K562 (cell line): ENCODE measurements around the gene ST7. TPM values are rescaled to one million over a fixed set of nuclear protein-coding genes. Genes with fewer than 3 reads are reported as not detected.

Source experiments
- BRD9 ChIP-seq: fragments of 450-650 bp; IDR thresholded peaks from 2 replicates; pipeline ENCODE4 v1.6.1; 2018; ENCODE audit warnings: low read depth; ENCODE audit not compliant: partially characterized antibody
- DPF2 ChIP-seq: fragments of 450-650 bp; IDR thresholded peaks from 2 replicates; pipeline ENCODE4 v1.6.1; 2016
- GTF2A2 ChIP-seq: IDR thresholded peaks from 2 replicates; pipeline ENCODE4 v1.6.1; 2016; ENCODE audit warnings: mild to moderate bottlenecking, missing genetic modification characterization, missing compliant biosample characterization
- GTF2E2 ChIP-seq: fragments of 200-800 bp; sonication (Bioruptor generic); IDR thresholded peaks from 2 replicates; pipeline ENCODE4 v1.6.1; 2016; ENCODE audit warnings: missing genetic modification characterization, missing compliant biosample characterization
- MTA3 ChIP-seq: fragments of 450-650 bp; formaldehyde crosslinking; IDR thresholded peaks from 2 replicates; pipeline ENCODE4 v1.6.1; 2017; ENCODE audit warnings: mild to moderate bottlenecking, borderline replicate concordance
- NR2C2 ChIP-seq, 2 experiments: fragments of 200-800 bp in 1 of 2; sonication (Bioruptor generic) in 1 of 2; sonication (generic) in 1 of 2; formaldehyde crosslinking in 1 of 2; IDR thresholded peaks; 2 replicates each; pipeline versions ENCODE4 v1.6.1 to v1.8.0; 2016 to 2022; ENCODE audit warnings: mild to moderate bottlenecking in 1 of 2, missing compliant biosample characterization in 1 of 2, missing genetic modification characterization in 1 of 2, missing genetic modification reagents in 1 of 2
- PHB2 ChIP-seq: fragments of 450-650 bp; IDR thresholded peaks from 2 replicates; pipeline ENCODE4 v1.6.1; 2017; ENCODE audit warnings: low read depth
- POLR2B ChIP-seq: fragments of 450-650 bp; IDR thresholded peaks from 2 replicates; pipeline ENCODE4 v1.6.1; 2018; ENCODE audit warnings: low read depth; ENCODE audit not compliant: partially characterized antibody
- POLR2G ChIP-seq: fragments of 200-400 bp; formaldehyde crosslinking; IDR thresholded peaks from 2 replicates; pipeline ENCODE4 v1.6.1; 2017; ENCODE audit warnings: low read depth, mild to moderate bottlenecking, antibody characterized with exemption, low read length, moderate library complexity
- SMARCE1 ChIP-seq: fragments of 450-650 bp; IDR thresholded peaks from 2 replicates; pipeline ENCODE4 v1.7.1; 2016; ENCODE audit warnings: mild to moderate bottlenecking
- TCF3 ChIP-seq: sonication (generic); formaldehyde crosslinking; IDR thresholded peaks from 2 replicates; pipeline ENCODE4 v1.4.0; 2020; ENCODE audit warnings: mild to moderate bottlenecking, missing genetic modification reagents
- polyA plus RNA-seq, 8 experiments: library from polyadenylated mRNA; depleted of rRNA in 4 of 8; stranded (reverse) in 5 of 8; unstranded in 3 of 8; fragments of >200 nt; fragmentation: Nextera tagmentation in 2 of 8; fragmentation: Illumina TruSeq in 1 of 8; extraction: Ambion mirVana in 2 of 8; extraction: Trizol in 1 of 8; gene quantifications; 2 replicates each; pipeline versions ENCODE4 v1.2.1 to v1.2.3, GENCODE V29; 2011 to 2014; ENCODE audit warnings: inconsistent platforms in 1 of 8, missing spikeins in 1 of 8
- total RNA-seq, 7 experiments: library from RNA; depleted of rRNA in 6 of 7; stranded (reverse); fragments of >200 nt in 6 of 7; fragmentation: Illumina TruSeq in 2 of 7; extraction: Trizol in 2 of 7; gene quantifications; 2 replicates each; pipeline versions ENCODE4 v1.2.1 to v1.2.3, GENCODE V29; 2011 to 2021; ENCODE audit warnings: low replicate concordance in 1 of 7
- TF ChIP-seq, protein P1 (sequence below), 2 experiments: IDR thresholded peaks; 2 replicates each; pipeline ENCODE4 v1.6.1; 2012; ENCODE audit warnings: improper control_type of control experiment in 2 of 2, low read depth in 2 of 2, low read length in 2 of 2, borderline replicate concordance in 1 of 2
- TF ChIP-seq, protein P2 (sequence below): IDR thresholded peaks from 2 replicates; pipeline ENCODE4 v1.6.1; 2011; ENCODE audit not compliant: insufficient read length; ENCODE audit errors: extremely low read depth
- TF ChIP-seq, protein P3 (sequence below): sonication (generic); formaldehyde crosslinking; IDR thresholded peaks from 2 replicates; pipeline ENCODE4 v1.8.0; 2022; ENCODE audit warnings: missing genetic modification reagents, mild to moderate bottlenecking, moderate library complexity, borderline replicate concordance
- TF ChIP-seq, protein P4 (sequence below), 2 experiments: IDR thresholded peaks in 1 of 2; conservative IDR thresholded peaks in 1 of 2; 2 replicates each; pipeline ENCODE4 v1.6.1; 2016; ENCODE audit warnings: low read depth in 2 of 2, mild to moderate bottlenecking in 1 of 2, missing compliant biosample characterization in 1 of 2, missing genetic modification characterization in 1 of 2, moderate library complexity in 1 of 2
- TF ChIP-seq, protein P5 (sequence below): fragments of 450-650 bp; IDR thresholded peaks from 2 replicates; pipeline ENCODE4 v1.6.1; 2016; ENCODE audit warnings: low read depth, mild to moderate bottlenecking, moderate library complexity
- TF ChIP-seq, protein P6 (sequence below): sonication (generic); formaldehyde crosslinking; IDR thresholded peaks from 2 replicates; pipeline ENCODE4 v1.8.1; 2023; ENCODE audit warnings: mild to moderate bottlenecking, missing genetic modification reagents

ST7 gene
- total and polyA plus RNA-seq, 9 of the 15 experiments (the other 6 are each of a cell fraction or from before 2014, with no cell fraction given), result 23.9 to 56.3 (median 36.9) TPM

DNA sequence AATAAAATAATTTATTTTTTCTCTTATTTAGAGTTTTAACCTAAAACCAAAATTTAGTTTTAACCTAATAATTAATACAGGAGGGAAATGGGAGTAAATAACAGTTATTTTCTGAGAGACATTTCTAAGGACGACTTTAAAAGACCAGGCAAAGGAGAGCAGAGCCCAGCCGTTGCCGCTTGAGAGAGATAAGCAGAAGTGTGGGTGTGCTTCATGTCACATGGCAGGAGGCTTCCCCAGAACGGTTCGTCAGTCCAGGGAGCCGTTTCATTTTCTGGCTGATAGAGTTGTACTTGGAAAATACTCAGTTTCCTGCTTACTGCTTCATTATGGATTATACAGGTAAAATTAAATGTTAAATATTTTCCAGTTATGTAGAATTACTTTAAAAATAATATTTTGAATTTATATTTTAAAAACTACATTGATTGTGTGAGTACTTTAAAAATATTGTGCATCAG is 61.4 kb downstream of the ST7 start (continued):
- TF ChIP-seq, protein P1, sequence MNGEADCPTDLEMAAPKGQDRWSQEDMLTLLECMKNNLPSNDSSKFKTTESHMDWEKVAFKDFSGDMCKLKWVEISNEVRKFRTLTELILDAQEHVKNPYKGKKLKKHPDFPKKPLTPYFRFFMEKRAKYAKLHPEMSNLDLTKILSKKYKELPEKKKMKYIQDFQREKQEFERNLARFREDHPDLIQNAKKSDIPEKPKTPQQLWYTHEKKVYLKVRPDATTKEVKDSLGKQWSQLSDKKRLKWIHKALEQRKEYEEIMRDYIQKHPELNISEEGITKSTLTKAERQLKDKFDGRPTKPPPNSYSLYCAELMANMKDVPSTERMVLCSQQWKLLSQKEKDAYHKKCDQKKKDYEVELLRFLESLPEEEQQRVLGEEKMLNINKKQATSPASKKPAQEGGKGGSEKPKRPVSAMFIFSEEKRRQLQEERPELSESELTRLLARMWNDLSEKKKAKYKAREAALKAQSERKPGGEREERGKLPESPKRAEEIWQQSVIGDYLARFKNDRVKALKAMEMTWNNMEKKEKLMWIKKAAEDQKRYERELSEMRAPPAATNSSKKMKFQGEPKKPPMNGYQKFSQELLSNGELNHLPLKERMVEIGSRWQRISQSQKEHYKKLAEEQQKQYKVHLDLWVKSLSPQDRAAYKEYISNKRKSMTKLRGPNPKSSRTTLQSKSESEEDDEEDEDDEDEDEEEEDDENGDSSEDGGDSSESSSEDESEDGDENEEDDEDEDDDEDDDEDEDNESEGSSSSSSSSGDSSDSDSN (IDR thresholded peaks at IDR 0.05; ENCODE audit: borderline replicate concordance in 1 of 2, low read depth in 2 of 2, low read length in 2 of 2), result peak in 1 of 2 experiments; percentile 84; a peak in 2 of 4 replicates
- TF ChIP-seq, protein P2, sequence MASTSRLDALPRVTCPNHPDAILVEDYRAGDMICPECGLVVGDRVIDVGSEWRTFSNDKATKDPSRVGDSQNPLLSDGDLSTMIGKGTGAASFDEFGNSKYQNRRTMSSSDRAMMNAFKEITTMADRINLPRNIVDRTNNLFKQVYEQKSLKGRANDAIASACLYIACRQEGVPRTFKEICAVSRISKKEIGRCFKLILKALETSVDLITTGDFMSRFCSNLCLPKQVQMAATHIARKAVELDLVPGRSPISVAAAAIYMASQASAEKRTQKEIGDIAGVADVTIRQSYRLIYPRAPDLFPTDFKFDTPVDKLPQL, result peak; percentile 42
- TF ChIP-seq, protein P3, sequence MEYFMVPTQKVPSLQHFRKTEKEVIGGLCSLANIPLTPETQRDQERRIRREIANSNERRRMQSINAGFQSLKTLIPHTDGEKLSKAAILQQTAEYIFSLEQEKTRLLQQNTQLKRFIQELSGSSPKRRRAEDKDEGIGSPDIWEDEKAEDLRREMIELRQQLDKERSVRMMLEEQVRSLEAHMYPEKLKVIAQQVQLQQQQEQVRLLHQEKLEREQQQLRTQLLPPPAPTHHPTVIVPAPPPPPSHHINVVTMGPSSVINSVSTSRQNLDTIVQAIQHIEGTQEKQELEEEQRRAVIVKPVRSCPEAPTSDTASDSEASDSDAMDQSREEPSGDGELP, result peak; percentile 82; the same call in 1 of the 2 replicates
- no peak for TF ChIP-seq GTF2A2 (tag)
- TF ChIP-seq PHB2, result 0 out of 2 replicates have a peak, but pooled peaks have one; percentile 34
- TF ChIP-seq, protein P4, sequence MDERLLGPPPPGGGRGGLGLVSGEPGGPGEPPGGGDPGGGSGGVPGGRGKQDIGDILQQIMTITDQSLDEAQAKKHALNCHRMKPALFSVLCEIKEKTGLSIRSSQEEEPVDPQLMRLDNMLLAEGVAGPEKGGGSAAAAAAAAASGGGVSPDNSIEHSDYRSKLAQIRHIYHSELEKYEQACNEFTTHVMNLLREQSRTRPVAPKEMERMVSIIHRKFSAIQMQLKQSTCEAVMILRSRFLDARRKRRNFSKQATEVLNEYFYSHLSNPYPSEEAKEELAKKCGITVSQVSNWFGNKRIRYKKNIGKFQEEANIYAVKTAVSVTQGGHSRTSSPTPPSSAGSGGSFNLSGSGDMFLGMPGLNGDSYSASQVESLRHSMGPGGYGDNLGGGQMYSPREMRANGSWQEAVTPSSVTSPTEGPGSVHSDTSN (CRISPR knock-in tag; IDR thresholded peaks at IDR 0.05; ENCODE audit: low read depth), result no peak
- TF ChIP-seq, protein P4 (tag; conservative IDR thresholded peaks at IDR 0.05; ENCODE audit: low read depth), result 0 out of 2 replicates have a peak, but pooled peaks have one; percentile 9
- peak; percentile 90 for TF ChIP-seq BRD9
- no peak for TF ChIP-seq NR2C2 (CRISPR knock-in tag; IDR thresholded peaks at IDR 0.05)
- TF ChIP-seq NR2C2 (tag; IDR thresholded peaks at IDR 0.05), result peak; percentile 17; the same call in 1 of the 2 replicates
- peak; percentile 73; the same call in 1 of the 2 replicates for TF ChIP-seq SMARCE1
- TF ChIP-seq POLR2B, result peak; percentile 60
- TF ChIP-seq, protein P5, sequence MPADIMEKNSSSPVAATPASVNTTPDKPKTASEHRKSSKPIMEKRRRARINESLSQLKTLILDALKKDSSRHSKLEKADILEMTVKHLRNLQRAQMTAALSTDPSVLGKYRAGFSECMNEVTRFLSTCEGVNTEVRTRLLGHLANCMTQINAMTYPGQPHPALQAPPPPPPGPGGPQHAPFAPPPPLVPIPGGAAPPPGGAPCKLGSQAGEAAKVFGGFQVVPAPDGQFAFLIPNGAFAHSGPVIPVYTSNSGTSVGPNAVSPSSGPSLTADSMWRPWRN, result peak; percentile 60; the same call in 1 of the 2 replicates
- TF ChIP-seq DPF2, result peak; percentile 91
- peak; percentile 25; the same call in 1 of the 2 replicates for TF ChIP-seq MTA3
- peak; percentile 72 for TF ChIP-seq TCF3
- peak; percentile 82 for TF ChIP-seq GTF2E2 (tag)
- peak; percentile 70 for TF ChIP-seq POLR2G
- TF ChIP-seq, protein P6, sequence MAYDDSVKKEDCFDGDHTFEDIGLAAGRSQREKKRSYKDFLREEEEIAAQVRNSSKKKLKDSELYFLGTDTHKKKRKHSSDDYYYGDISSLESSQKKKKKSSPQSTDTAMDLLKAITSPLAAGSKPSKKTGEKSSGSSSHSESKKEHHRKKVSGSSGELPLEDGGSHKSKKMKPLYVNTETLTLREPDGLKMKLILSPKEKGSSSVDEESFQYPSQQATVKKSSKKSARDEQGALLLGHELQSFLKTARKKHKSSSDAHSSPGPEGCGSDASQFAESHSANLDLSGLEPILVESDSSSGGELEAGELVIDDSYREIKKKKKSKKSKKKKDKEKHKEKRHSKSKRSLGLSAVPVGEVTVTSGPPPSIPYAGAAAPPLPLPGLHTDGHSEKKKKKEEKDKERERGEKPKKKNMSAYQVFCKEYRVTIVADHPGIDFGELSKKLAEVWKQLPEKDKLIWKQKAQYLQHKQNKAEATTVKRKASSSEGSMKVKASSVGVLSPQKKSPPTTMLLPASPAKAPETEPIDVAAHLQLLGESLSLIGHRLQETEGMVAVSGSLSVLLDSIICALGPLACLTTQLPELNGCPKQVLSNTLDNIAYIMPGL (CRISPR knock-in tag), result no peak
